ENCODE measurements around the gene RXRB.
"Not testable (repeated sequence)": the region's sequence is repeated elsewhere in the genome, so short reads cannot be mapped to it uniquely, and the experiment has no call there.

Gene RXRB
- total RNA-seq, result 44.6 to 77.6 (median 71.0) reads per million in 4 donors

DNA sequence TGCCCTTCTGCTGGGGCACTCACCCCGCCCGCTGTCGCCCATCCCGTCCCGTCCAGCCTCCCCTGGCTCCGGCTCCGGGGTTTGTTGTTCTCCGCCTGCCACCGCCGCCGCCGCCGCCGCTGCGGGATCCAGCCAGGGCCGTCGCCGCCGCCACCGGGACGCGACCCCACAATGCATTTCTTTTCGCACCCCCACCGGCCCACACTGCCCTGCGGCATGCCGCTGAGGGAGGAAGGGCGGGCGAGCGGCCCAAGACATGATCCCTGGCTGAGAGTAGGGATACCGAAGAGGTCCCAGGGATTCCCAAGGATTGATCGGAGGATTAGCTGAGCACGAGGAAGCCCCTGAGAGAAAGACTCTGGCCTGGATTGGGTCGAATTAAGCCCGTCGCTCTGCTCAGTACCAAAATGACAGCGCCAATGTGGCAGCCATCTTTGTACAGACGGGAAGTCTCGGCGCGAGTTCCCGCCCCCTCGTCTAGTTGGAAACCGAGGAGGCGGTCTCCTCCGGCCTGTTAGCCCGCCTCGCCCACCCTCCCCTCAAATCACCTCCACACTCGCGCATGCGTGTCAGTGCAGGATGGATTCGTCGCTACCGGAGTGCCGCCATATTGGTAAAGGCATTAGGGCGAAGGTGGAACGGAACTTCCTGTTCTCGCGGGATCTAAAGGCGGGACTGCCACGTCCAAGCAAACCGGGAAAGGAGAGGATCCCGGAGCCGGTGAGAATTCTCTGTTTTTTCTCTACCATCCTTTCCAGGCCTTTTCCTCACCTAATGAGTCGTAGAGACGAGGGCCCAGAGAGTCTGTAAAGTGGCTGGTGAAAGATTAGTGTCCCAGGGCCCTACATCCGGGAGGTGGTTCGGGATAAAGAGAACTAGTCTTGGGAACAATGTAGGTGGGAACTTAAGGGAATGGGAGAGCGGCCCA lies at the start of gene RXRB, which contains the start of gene SLC39A7:
RXRB (minus strand) TSS at position 447 of the 928 bp plus-strand sequence; CDS start at position 258, 189 bp downstream.
SLC39A7 (plus strand) TSS at position 649 of the 928 bp plus-strand sequence. CDS start 379 bp downstream, outside the sequence.
- peak; percentile 99 to 100 (median 99) for DNase-seq

DNA sequence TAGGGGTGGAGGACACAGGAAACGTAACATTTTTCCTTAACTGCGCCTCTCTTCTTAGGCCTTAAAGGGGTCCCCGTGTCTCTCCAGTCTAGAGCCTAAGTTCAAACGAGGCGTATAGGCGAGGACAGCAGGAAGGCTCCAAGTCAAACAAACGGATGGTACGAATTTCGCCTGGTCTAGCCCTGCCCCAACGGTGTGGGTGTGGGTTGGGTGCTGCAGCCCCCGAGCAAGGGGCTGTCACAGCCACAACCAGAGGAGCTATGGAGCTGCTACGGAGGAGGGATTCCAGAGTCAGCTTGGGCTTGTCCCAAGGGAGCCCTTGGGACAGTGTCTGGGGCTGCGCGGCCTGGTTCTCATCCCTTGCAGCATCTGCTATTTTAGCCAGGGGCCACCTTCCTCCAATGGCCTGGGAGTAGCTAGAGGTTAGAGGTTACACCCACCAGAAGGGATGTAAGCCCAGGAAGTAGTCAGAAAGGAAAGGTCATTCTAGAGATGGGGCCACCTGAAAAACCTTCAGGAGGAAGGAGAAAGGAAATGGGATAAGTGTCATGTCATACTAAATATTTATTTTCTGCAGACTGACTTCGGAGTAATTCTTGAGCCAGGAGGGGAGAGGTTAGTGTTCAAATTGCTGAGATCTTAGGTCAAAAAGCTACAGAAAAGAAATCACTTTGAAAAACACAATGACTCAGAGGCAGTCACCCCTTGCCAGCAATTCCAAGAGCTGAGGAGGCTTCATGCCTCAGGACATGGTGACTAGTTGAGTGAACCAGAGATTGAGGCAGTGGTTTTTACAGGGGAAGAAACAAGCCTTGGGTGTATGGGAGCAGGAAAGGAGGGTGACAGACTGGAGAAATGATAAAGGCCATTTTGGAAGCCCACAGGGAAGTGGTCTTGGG lies 49.5 kb upstream of the RXRB start:
- no peak for DNase-seq

DNA sequence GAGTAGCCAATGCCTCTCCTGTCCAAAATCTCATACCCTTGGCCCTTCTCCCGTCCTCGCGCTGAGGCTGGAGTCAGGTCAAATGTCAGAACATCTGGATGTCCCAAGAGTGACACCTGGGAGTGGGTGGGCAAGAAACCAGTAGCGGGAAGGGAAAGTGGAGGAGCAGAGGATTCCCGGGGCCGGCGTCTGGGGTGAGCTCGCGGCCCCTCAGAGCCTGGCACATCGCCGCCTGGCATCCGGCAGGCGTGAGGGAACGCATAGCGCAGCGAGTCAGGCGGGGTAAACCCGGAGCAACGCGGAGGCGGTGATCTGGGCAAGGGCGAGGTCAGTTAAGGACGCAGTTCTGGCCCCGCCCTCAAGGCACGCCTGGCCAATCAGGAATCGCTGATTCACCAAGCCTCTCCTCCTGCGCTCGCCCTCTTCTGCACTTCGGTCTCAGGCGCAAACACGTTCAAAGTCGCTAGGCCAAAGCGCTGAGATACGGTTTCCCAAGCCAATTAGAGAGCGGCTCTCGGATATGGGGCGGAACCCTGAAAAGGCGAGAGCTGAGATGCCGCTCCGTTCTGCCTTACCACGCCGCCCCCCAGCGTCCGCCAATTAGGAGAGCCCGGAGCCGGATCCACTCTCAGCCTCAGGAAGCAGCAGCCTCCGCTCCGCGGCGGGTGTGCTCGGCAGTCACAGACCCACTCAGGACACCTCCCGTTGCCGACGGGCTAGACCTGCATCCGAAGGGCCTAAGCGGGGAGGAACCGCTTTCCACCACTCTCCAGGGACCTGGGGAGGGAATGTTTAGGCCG lies 48.7 kb upstream of the RXRB start:
- peak; percentile 93 to 99 (median 93) for DNase-seq

DNA sequence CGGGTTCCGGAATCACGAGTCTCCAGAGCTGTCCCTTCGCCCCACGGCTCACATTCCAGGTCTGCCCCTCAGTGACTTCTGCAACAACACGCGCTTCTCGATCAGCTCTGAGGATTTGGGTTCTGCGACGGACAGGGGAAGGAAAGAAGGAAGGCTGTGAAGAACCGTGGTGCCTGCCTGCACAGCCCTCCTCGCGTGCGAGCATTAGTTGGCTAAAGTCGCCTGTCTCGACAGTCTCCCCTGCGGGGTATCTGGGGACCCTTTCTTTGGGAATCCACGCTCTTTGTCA lies 48.1 kb upstream of the RXRB start:
- DNase-seq, result peak in 1 of 5 donors; percentile 26

DNA sequence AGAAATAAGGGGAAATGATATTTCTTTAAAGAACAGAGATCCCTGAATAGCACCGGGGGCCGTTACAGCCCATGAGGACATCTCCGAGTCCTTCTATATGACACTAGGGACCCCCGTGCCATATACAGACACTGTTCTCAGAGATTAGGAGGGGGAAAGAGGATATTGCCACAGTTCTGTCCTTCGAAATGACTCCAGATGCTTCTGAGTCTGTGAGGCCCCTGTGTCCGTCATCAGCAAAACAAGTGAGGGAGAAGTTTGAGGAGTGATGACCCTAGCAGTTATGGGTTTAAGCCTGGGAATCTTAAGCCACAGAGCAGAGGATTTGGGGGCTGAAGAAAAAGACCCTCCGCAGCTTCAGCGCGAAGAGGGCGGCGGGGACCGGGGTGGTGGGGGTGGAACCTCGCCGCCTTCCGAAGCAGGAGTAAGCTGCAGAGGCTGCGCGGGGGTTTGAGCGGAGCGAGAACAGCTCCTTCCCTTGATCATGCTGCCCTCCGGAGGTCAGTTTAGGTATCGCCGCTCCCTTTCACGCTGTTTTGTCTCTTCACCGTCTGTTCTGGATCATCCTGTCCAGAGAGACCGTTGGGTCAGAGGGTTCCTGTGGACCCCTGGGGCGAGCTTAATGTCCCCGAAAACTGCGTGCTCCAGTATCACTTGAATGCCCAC lies 47.6 kb upstream of the RXRB start:
- DNase-seq, result peak; percentile 70 to 90 (median 82)

DNA sequence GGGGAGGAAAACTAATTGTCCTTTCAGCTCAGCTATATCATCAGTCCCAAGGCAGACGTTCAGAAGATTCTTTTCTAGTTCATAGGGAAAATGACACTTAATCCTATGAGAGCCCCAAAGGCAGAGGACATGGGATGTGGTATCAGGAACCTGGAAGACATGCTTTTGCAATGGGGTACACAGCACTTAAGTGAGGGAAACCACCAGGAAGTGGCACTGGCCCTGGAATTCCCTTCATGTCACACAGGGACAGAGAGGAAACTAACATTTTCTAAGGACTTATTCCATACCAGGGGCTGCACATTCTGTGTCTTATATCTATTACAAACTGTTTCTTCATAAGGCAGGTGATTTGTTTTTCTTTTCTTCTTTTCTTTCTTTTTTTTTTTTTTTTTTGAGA lies 43.0 kb upstream of the RXRB start:
- DNase-seq, result no peak

DNA sequence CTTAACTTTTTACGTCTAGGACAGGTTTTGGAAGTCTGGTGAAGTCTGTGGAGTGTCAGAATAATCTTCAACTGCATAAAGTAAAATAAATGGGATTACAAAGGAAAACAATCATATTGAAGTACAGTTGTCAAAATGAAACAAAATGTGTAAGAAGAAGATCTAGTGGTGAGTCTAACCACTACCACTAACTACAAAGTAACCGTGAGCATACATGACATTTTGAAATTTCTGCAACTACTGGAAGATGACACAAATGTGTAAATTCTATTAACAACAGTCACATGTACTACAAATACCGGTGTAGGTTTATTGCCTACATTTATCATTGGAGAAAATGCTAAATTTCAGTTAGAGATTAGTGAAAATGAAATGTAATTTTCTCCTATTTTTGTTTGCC lies 41.5 kb upstream of the RXRB start:
- peak in 1 of 5 donors; percentile 39 for DNase-seq

DNA sequence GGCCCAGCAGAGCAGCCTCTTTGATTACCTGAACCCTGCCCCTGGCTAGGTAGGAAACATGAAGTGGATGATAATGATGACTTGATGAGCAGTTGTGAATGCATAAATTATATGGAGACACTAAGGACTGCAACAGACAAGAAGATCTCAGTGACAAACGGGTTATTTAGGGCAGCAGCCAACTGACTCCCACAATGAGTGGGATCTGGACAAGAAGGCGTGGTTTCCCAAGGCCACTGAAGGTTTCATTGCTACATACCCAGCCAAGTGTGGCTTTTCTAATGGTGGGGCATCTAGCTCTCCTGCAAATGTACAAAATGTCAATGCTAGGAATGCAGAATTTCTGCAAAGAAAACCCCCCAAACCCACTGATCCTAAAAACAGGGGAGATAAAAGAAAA lies 37.3 kb upstream of the RXRB start:
- no peak for DNase-seq

DNA sequence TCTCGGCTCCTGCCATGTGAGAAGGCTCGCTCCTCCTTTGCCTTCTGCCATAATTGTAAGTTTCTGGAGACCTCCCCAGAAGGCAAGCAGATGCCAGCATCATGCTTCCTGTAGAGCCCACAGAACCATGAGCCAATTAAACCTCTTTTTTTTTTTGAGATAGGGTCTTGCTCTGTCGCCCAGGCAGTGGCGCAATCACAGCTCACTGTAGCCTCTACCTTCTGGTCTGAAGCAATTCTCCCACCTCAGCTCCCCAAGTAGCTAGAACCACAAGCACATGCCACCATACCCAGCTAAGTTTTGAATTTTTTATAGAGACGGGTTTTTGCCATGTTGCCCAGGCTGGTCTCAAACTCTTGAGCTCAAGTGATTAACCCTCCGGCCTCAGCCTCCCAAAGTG lies 36.4 kb upstream of the RXRB start:
- DNase-seq, result no peak

DNA sequence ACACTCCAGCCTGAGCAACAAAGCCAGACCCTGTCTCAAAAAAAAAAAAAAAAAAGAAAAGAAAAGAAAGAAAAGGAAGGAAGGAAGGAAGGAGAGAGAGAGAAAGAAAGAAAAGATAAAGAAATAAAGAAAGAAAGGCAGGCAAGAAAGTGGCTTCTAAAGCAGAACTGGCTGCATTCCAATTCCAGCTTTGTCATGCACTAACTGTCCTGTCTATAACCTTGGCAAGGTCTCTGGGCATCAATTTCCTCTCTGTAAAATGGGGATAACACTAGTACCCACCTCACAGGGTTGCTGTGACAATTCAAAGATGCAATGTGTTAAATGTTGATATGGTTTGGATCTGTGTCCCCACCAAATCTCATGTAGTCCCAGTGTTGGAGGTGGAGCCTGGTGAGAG lies 35.9 kb upstream of the RXRB start:
- no peak for DNase-seq

DNA sequence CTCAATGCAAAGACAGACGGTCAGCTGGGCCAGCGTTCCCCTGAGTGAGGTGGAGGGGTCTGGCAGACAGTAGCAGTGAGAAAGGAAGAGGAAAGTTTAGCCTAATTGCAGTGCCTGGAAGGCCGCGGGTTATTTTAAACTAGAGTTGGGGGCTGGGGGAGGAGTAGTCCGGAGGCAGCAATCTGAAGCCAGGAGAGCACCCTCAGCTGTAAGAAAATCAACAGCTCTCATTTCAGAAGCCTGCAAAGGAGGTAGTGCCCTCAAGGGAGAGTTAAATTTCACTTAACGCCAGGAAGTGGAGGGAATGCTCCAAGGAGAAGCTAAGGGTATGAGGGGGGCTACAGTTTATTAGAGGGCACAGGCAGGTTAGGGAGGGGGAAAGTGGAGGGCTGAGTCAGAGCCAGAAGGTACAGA lies 34.8 kb upstream of the RXRB start:
- DNase-seq, result no peak

DNA sequence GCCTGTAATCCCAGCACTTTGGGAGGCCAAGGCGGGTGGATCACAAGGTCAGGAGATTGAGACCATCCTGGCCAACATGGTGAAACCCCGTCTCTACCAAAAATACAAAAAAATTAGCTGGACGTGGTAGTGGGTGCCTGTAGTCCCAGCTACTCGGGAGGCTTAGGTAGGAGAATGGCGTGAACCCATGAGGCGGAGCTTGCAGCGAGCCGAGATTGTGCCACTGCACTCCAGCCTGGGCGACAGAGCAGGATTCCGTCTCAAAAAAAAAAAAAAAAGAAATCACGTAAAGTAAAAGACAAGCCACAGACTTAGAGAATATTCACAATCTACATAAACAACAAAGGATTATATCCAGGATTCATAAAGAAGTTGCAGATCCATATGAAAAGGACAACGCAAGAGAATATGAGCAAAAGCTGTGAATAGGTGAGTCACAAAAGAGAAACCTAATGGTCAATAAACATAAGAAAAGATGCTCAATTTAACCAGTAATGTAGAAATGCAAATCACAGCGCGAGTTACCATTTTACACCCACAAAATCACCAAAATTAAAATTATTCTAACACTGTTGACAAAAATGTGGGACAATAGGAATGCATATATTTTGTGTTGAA lies 26.1 kb upstream of the RXRB start:
- DNase-seq, result not testable (repeated sequence)

DNA sequence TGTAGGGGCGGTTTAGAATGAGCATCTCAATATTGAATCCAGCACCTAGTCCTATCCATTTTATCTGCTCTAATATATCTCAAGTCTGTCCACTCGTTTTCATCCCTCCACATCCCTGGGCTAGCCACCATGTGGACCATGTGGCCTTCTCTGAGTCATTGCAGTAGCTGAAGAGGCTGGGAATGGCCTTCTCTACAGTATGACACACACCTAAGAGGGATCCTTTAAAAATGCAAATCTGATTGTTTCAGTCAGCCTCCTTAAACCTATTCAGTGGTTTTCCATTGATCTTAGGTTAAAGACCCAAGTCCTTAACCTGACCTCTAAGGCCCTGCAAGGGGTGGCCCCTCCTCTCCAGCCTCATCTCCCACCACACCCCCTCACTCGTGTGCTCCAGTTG lies 17.2 kb upstream of the RXRB start:
- no peak for DNase-seq

DNA sequence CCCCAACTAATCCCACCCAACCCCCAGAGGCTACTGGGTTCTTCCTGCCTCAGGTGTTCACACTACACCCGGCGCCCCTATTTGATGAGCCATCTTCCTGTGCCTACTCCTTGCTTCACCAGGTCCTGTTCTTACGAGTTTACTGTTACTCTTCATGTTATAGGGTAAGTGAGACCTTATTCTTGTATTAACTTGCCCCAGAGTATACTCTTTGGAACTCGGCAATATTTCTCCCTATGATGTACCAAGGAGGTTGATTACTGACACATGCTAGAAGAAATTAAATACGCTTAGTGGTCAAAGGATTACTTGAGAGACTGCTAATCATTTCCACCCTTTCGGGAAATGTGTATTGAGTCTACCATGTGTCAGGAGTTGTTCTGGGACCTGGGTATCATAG lies 16.8 kb upstream of the RXRB start:
- DNase-seq, result no peak

DNA sequence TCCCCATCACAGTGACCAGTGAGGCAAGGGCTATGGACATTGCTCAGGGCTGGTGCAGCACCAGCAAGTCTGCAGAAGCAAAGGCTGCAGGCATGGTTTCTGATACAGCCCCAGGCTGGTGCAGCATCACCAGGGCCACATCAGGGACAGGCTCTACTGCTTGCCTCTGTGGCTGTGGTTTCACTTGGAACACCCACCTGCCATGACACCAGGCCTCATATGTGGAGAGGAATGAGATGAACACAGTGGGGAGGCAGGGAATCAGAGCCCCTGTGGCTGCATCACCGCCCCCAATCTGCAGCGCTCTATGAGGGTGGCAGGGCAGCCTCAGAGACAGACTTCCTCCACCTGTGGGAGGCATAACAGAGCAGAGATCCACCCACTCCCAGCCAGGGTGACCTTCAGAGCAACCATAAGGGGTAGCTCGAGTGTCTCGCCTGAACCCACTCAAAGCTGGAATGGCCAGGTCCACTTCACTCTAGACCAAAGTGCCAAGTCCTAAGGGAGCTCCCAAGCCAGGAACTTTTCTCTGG lies 15.7 kb upstream of the RXRB start:
- no peak for DNase-seq

DNA sequence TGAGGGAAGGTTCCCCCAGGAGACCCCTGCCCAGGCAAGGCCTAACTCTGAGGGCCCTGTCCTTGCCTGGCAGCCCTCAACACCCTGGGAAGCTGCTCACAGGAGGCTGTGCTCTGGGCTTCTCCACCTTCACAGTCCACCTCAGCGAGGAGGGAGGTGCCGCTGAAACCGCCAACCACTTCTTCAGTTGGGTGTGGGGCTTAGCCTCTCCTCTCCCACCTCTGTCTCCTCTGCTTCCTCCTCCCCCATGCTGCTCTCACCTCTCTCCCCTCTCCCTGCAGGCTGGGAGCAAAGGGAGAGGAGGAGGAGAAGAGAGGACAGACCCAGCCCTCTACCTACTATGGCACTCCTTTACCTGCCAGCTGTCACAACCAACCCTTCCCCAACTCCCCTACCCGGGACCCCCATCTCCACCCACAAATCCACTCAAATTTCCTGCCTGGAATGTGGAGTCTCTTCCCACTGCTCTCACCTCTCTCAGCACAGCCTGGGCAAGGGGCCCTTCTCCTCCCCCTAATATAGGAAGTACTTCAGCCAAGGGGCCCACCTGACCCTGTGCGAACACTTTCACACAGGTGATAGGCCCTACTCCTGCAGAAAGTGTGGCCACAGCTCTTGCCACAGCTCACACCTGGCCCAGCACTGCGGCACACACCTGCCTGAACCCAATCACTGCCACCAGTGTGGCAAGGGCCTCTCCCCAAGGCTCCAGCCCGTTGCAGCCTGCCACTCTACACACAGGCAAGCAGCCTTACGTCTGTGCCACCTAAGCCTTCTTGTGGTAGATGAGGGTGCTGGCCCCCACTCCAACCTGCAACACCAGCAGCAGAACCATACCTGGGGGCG lies 15.0 kb upstream of the RXRB start:
- no peak for DNase-seq

DNA sequence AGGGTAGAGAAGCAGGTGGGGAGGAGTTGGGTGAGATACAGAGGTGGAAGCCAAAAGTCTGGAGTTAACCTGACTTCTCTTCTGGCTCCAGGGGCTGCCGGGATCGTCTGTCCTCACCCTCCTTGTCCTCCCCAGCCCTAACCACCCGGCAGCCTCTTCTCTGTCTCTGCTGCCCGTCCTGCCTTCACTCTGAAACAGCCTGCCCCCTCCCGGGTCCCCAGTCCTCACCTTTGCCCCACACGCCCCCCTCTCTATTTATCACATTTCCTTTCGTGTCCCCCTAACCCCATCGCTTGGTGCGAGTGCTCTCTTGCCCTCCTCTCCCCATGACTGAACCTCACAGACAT lies 13.5 kb upstream of the RXRB start:
- DNase-seq, result no peak

DNA sequence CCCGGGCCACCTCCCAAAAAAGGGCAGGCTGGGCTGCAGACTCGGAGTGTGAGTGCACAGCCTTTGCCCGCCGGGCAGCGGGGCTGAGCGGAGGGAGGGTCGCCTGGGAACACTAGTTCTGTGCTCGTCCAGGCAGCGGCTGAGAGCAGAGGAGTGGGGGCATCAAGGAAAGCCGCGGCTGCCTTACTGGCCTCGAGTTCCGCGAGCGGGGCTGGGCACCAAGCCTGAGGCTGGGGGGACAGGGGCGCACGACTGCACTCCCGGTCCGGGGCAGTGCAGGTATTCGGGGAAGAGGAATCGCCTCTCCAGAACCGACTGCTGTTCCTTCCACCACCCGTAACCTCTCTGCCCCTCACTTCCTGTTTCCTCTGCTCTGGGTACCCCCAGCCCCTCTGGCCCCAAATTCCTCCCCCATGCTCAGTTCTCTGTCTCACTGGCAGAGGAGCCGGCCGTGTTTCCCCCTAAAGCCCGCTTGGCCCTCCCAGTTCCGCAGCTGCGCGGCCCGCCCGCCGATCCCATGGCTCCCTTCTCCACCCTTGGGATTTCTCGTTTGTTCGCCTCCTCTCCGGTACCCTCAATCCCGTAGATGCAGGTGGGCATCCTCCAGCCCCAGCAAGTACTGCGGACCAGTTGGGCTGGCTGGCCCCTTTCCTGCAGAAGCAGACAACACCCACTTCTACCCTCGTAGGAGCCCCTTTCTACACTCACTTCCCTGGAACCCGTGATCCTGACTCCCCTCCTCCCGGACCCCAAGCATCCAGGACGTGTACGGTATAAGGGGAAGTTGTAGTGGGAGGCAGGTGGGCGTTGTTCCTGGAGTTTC lies 12.9 kb upstream of the RXRB start:
- no peak for DNase-seq

DNA sequence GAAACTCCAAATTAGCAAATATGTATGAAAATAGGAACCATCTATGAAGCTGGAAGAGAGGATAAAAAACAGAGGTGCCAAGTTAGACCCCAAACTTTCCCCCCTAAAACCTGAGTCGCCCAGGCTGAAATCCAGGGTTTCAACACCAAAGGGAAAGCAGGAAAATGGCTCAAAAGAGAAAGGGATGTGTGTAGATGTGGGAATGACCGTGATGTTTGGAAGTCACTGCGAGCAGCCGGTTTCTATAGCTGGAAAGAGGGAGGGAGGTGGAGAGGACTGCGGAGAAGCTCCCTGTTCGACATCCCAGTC lies 12.3 kb upstream of the RXRB start:
- DNase-seq, result no peak
